T-helper 22 cell (primary cell): Measurements from ENCODE around the gene SHISA9.

Source experiments
- DNase-seq: peaks from one replicate; pipeline ENCODE4 v3.0.0-alpha.2; 2020; ENCODE audit warnings: low read depth

SHISA9 gene

DNA sequence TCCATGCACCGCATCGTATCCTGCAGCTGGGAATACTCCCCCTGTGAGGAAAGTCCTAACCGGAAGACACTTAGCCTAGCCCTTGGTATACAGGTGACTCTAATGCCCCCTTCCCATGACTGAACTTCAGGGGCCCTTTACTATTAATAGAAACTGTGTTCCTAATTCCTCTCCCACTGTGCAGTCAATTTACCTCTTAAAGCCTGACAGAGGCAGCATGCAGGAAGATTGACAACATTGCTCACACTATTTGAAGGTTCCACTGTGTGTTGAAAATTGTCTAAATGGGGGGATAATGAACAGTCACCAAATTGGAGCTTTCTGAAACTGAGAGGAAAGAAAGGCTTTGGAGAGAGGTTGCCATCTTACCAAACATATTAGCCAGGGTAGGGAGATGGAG, 222.6 kb downstream of the SHISA9 start:
- no peak for DNase-seq

DNA sequence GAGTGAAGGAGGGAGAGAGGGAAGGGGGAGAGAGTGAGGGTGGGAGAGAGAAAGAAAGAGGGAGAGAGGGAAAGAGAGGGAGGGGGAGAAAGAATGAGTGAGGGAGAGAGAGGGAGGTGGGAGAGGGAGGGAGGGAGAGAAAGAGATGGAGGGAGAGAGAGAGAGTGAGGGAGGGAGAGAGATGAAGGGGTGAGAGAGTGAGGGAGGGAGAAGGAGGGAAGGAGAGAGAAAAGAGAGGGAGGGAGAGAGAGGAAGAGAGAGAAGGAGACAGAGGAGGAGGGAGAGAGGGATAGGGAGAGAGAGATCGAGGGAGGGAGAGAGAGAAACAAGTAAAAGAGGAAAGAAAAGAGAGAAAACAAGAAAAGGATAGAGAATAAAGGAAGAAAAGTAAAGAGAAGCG, 225.7 kb downstream of the SHISA9 start:
- no peak for DNase-seq

DNA sequence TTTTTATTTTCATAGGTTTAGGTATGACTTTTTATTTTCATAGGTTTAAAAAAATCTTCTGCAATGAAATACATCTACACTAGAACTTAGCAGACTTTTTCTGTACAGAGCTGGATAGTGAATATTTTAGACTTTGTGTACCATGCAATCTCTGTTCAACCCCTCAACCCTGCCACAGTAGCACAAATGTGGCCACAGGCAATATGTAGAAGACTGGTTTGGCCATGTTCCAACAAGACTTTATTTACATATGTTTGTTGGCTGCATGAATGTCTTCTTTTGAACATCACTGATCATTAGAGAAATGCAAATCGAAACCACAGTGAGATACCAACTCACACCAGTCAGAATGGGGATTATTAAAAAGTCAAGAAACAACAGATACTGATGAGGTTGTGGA, 229.2 kb downstream of the SHISA9 start:
- DNase-seq: no peak

DNA sequence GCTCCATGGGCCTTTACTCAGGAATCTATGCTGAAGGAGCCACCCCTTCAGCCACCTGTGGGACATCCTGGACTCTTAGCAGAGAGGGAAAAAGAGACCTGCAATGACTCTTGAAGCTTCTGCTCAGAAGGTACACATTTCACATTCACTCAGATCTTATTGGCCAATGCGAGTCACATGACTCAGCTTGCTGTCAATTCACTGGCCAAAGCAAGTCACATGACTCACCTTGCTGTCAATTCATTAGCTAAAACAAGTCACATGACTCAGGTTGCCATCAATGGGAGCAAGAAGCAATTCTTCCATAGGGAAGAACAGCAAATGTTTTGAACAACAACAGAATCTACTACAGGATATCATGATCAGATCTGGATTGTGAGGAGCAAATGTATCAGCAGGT, 233.4 kb downstream of the SHISA9 start:
- no peak for DNase-seq

DNA sequence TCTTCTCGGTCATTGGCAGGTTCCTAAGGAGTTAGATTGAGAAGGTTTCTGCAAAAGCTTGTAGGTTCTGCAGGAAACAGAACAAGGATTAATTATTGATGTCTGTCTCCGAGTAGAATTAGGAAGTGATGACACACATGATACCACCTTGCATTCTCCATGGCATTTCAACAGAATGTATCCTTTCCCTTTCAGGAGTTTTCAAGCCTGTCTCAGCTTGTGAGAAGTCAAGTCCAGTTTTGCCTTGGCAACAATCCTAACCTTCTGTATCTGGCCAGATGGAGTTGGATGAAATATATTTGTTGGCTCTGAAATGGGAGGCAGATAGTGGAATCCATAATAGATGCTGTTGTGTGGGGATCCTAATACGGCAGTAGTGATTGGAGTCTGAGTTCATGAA, 235.5 kb downstream of the SHISA9 start:
- DNase-seq: no peak

DNA sequence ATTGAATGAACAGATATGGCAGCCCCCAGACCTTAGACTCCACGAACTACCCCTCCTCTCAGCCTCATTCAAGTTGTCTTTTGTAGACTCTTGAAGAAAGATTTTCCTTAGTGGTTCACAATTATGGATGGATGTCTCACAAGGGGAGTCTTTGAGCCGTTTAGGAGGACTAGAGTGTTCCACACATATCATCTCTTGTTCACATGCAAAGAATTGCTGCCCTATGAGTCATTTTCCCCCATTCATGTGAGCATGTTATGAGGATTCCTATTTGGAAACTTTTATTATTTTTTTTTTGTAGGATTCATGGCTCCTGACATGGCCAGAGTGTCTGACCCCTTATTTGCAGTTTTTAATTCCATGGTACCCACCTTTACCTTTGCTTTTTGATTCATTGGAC, 237.1 kb downstream of the SHISA9 start:
- no peak for DNase-seq

DNA sequence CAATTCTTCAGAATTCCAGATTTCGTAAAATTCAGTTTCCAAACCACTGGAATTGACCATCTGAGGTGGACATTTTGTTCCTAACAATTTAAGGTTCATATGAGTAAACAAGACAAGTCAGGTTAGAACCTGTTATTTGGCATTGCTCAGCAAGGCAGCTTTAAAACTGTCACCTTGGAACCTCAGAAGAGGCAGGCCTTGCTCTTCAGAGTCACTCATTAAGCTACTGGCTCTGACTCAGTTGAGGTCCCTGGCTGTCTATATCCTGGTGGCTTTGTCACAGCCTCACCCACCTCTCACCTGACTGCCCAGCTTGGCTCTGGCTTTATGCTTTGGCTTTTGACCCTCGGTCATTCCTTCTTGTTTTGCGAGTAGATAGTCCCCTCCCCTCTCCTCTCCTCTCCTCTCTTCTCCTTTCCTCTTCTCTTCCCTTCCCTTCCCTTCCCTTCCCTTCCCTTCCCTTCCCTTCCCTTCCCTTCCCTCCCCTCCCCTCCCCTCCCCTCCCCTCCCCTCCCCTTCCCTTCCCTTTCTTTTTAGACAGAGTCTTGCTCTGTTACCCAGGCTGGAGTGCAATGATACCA, 238.4 kb downstream of the SHISA9 start:
- no peak for DNase-seq

DNA sequence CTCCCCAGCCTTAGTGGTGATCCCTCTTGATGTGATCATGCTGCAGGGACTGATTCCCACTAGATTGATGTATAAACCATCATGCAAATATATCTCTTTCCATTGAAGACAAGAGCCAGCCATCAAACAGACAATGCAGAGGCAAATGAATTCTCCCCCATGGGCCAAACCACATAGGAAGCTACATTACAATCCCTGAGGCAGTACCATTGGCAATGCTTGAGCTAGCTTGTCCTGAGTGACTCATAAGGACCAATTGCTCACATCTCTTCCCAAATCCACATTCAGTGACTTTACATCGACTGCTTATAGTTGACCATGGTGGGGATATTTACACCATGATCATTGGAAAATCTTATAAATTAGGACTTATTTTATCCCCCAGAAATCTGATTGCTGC, 242.2 kb downstream of the SHISA9 start:
- no peak for DNase-seq

DNA sequence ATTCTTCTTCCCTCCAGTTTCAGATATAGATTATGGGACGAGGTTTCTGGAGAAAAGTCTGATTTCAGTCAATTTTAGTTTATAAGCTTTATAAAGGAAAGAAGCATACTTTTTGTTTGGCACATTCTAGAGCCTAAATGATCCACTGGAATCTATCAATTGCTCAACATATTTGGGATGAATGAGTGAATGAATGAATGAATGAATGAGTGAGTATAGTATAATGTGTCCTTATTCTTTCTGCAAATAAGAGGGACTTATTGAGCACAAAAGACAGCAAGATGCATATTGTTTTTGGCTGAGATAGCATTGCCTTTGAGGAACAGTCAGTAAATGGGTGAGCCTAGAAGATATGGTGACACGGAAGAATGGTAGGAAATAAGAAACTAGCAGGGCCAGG, 245.4 kb downstream of the SHISA9 start:
- DNase-seq: no peak

DNA sequence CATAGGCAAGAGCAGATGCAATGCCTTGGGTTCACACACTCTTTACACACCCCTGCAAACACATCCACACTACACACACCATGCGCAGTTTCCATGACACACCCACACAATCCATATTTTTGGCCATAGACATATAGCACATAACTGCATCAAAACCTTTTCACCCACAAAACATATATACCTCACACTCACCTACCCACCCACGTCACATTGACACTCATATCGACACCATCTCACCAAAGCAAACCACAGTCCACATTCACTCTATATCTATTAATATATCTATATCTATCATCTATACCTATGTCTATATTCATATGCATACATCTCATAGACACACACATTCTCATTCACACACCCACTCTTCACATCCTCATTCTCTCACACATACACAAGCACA, 246.9 kb downstream of the SHISA9 start:
- no peak for DNase-seq

DNA sequence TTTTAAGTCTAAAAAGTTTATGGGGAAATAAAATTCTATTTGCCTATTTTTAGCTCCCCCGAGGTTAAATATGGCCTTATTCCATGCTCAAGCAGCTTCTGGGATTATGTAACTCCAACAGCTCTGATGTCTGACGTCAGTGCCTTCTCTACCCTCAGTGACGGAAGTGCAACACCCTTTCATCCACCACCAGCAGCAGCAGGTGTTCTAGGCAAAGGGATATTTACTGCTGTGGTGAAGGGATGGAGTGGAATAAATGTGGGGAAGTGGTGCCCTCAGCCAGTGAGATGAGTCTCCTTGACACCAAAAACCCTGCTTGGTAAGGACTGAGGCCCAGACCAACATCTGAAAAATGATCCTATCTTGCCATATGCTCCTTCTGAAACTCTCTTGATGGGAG, 247.4 kb downstream of the SHISA9 start:
- DNase-seq: no peak

DNA sequence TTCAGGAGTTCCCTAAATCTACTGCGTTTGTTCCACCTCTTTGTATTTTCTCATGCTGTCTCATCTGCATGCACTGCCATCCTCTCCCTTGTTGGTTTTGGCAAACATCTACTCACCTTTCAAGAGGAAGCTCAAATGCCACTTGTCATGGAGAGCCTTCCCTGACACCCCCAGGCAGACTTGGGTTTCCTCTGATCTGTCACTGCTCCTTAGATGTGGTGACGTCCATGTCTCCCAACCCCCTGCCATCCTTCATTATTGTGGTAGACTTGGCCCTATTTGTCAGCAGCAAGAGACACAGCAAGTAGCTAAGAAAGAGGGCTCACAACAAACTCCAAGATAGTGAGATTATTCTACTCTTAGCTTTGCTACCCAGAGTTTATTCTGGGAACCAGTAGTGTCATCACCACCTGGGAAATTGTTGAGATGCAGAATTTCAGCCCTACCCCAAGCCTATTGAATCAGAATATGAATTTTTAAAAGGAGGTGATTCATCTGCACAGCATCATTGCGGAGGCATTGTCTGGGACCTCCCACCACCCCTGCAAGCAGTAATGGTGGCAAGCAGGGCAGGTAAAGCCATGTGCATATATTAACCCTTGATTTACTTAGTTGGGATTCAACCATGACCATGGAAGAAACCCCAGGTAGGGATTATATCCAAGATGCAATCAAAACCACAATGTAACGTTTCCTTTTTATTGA, 248.9 kb downstream of the SHISA9 start:
- no peak for DNase-seq

DNA sequence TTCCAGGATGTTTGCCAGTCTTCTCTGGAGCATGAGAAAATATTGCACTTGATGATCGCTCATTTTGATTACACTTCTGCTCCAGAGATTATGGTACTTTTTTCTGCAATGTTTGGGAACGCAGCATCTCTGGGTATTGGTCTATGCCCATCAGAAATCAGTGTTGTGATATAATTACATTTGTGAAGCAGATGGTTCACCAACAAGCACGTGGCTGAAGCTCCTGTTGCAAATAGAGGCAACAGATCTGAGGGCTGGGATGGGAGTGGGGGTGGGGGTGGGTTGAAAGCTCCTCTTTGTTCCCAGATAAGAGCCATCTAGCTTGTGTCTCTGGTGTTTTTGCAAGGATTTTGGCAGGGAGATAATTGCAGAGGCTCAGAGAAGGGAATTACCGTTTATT, 252.3 kb downstream of the SHISA9 start:
- no peak for DNase-seq

DNA sequence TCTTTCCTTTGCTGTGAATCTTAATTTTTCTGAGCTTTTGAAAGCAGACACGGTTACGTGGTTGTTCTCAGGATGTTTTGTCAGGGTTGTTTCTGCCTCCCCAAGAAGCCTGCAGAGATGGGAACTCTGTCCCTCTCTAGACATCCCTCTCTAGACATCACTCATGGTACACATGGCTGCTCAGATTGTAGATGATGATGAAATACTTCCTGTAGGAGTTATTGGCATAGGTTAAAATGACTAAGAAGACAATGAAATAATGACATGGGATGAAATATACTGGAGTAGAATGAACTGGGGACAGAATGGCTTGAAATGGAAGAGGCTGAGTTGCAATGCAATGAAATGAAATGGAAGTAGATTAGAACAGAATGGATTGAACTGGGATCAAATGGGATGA, 253.4 kb downstream of the SHISA9 start:
- DNase-seq: no peak

DNA sequence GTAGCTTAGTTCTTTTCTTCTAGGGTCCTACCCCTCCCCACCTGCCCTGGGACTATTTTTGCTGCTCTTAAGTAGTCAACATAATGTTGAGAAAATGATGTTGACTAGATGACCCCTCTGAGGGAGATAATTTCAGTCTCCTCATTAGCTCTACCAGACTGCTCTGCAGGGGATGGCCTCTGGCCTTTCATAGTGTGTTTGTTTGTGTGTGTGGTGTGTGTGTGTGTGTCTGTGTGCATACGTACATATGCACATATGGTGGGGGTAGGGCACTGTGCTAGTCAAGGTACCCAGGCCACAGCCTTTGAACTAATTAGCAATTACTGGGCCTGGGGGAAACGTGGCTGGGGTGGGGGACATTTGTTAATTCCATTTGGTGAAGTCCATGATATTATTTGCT, 254.0 kb downstream of the SHISA9 start:
- no peak for DNase-seq

DNA sequence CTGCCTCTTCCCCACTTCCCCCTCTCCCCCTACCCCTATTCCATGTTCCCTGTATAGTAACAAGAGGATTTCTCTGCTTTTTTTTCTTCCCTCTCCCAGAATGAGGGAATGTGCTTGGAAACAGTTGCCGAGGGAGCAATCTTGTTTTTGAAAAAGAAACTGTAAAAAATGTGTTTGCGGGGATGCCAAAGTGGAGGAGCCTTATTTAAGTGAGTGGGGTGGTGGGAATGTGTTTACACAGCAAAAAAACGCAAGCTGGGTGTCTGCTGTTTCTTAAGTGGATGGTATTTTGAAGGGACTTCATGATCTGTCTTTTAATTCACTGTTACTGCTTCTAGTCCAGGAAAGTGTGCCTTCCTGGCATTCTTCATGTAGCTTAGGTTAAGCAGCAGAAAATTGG, 254.4 kb downstream of the SHISA9 start:
- DNase-seq: no peak

DNA sequence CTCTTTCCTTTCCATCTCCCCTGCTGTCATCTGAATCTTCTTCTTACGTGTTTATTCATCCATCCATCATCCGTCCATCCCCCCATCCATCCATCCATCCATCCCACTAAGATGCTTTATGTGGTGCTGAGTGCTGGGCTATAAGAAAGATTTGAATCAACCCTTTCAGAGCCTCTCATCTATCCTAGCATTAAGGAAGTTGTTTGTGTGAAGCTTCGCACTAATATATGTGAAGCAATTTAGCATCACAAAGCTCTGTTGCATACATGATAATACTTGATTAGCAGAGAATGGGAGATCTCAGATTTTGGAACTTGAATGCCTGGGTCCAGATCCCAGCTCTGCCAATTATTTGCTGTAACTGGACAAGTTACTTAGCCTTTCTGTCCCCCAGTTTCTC, 255.7 kb downstream of the SHISA9 start:
- DNase-seq: no peak

DNA sequence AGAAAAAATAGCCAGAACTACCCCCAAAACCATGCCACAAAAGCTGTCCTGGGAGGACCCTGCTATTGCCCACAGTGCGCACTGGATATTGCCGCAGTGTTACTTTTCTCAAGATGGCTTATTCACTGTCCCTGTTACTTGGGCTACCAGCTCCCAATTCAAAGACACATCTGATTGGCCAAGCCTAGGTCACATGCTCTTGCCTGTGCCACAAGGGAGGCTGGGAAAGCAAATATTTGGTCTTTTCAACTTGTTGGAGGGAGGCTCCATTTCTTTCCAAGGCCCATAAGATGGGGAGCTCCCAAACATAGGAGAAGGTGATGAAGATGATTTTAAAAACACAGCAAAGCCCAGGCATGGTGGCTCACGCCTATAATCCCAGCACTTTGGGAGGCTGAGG, 257.0 kb downstream of the SHISA9 start:
- no peak for DNase-seq

DNA sequence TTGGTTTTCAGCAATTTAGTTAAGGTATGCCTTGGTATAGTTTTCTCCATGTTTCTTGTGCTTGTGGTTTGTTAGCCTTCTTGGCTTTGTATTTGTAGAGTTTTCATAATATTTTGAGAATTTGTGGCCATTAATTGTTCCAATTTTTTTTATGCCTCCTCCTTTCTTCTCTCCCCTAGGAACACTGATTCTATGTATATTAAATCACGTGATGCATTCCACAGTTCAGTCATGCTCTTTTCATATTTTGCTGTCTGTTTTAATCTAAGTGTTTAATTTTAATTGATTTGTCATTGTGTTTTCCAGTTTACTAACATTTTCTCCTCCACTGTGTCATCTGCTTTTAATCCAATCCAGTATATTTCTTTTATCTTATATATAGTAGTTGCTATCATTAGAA, 263.6 kb downstream of the SHISA9 start:
- DNase-seq: no peak

DNA sequence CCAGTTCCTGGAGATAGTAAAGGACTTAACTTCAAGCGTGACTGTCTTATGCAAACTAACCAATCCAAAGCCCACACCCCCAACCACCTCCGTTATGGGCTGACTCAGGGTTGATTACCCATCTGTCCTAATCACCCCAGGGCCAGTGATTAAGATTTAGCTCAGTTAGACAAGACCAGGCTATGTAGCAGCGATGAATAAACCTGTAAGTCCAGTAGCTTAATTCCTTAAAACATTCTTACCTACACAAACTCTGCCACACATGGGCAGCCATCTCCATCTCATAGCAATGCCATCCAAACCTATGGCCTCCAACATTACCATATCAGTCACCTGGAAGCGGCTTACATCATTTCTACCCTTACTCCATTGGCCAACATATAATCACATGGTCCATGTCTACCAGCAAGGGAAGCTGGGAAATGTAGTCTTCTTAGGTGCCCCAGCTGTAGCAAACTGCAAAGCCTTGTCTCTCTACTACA, 266.7 kb downstream of the SHISA9 start:
- DNase-seq: no peak

DNA sequence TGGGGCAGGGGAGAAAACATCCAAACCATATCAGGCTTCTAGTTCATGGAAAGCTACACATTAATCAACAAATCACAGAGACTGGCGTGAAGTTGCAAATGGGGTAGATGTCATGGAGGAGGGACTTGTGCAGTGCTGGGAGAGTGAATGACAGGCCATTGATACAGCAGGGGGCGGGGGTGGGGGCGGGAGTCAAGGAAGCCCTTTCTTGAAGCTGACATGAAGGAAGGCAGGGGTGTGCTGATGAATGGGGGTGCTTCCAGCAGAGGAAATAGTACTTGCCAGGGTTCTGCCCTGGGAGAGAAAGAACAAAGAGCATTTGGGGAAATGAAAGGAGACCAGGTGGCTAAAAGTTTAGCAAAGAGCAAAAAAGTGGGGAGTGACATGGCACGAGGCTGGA, 269.9 kb downstream of the SHISA9 start:
- DNase-seq: no peak

DNA sequence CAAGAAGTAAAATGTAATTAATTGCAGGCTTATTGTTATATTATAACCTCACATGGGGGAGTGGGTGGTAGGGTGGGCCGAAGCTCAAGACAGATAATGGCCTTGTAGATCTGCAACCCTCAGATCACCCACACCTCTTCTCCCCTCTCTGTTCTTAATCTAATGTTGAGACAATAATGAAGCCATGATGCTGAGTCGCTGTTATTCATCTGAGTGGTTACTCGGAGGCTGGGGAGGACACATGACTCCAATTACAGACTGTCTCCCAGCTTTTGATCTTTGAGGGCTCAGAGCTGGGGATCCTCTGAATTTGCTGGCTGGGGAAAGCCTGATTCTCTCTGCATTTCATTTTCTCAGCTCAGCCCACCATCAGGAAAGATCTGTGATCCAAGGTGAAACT, 275.3 kb downstream of the SHISA9 start:
- no peak for DNase-seq

DNA sequence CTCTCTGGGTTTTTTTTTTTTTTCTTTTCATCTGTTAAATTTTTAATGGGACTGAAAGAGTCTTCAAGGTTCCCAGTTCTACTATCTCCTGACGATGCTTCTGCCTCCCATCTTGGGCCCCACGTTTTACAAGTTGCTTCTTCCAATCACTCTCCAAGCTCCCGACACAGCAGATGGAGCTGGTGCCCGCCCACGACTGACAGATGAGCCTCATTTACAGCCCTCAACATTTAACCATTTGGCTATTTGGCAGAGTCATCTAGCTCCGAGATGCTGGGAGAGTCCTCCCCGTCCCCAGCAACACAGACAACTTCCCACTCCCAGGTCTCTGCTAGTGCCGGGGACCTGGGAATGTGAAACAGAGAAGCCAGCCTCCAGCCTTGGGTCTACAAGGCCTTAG, 276.9 kb downstream of the SHISA9 start:
- no peak for DNase-seq

DNA sequence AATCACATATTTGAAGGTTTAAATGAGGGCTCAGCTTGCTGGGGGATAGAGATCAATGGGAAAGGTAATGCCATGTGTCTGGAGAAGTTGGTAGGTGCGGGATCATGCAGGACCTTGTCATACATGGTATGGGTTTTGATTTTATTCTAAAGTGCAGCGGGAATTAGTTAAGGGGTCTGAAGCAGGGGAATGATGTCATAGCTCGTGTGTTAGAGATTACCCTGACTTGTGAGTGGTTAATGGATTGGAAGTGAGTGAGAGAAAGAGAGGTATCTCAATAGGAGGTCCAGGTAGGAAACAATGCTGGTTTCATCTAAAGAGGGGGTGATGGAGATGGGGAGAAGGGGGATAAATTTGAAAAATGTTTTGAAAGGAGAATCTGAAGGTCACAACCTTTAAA, 280.0 kb downstream of the SHISA9 start:
- no peak for DNase-seq
